ENCODE results near the gene TNFRSF4. TPM values are rescaled to one million over a fixed set of nuclear protein-coding genes. Genes with fewer than 3 reads are reported as not detected.

Gene TNFRSF4
- polyA plus RNA-seq, 1 donor, result 1.1 TPM

DNA sequence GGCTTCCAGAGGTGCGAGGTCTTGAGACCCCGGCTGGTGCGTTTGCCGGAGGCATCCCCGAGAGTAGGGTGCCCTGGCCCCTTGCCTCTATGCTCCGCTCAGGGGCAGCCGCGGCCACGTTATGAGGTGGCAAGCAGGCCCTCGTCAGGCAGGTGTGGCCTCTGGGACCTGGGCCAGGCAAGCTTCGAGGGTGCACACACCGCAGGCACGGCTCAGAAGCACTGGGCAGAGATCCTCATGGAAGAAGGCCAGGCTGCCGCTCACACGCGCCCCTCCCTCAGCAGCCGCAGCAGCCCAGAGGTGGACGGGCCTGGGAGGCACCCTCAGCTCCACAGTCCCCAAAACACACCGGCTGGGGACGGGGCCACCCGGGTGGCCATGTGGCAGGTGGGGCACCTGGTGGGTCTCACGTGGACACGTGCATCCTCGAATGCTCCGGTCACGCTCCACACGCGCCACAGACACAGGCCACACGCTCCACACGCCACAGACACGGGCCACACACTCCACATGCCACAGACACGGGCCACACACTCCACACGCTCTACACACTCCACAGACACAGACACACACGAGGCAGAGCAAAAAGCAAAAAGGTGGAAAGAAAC is 11.4 kb upstream of the TNFRSF4 start:
- H3K4me3 ChIP-seq (ENCODE audit: low read length), result no peak overlapping the region
- DNase-seq, result no peak
- no peak overlapping the region for H3K27ac ChIP-seq (ENCODE audit: low read length)
- no peaks in the 10 kb centered on the region for H3K27me3 ChIP-seq (ENCODE audit: control insufficient read depth, insufficient read depth, low read length)
- WGBS (ENCODE audit: insufficient coverage, low lambda C conversion rate), result no CpG with 5 or more reads among the region's 34 CpGs
- peaks cover 3% of the 10 kb centered on the region for H3K9me3 ChIP-seq (ENCODE audit: control insufficient read depth, low read depth, low read length)
- peaks cover 5% of the 10 kb centered on the region for H3K4me1 ChIP-seq (ENCODE audit: control insufficient read depth, insufficient read depth, low read length)
- peaks cover 85% of the 10 kb centered on the region for H3K36me3 ChIP-seq (ENCODE audit: control insufficient read depth, insufficient read depth, low read length)

- Histone ChIP-seq H3K4me1 (ENCODE audit: control insufficient read depth, insufficient read depth, low read length) (no peaks in the 10 kb centered on the region), H3K4me3 (ENCODE audit: low read length) (no peak overlapping the region), H3K27ac (ENCODE audit: low read length) (no peak overlapping the region), H3K36me3 (ENCODE audit: control insufficient read depth, insufficient read depth, low read length) (peaks cover 89% of the 10 kb centered on the region), H3K9me3 (ENCODE audit: control insufficient read depth, low read depth, low read length) (peaks cover 3% of the 10 kb centered on the region), H3K27me3 (ENCODE audit: control insufficient read depth, insufficient read depth, low read length) (no peaks in the 10 kb centered on the region)
- no peak for DNase-seq
- 60% methylated on average over 1 of the region's 21 CpGs for WGBS (ENCODE audit: insufficient coverage, low lambda C conversion rate)
These were observed 9.9 kb upstream of the TNFRSF4 start for GRCh38 chr1:1223891-1224290.

- H3K4me1 ChIP-seq (ENCODE audit: control insufficient read depth, insufficient read depth, low read length), result no peaks in the 10 kb centered on the region
- WGBS (ENCODE audit: insufficient coverage, low lambda C conversion rate), result no CpG with 5 or more reads among the region's 15 CpGs
- H3K36me3 ChIP-seq (ENCODE audit: control insufficient read depth, insufficient read depth, low read length), result peaks cover 89% of the 10 kb centered on the region
- no peak for DNase-seq
- H3K27ac ChIP-seq (ENCODE audit: low read length), result no peak overlapping the region
- no peaks in the 10 kb centered on the region for H3K27me3 ChIP-seq (ENCODE audit: control insufficient read depth, insufficient read depth, low read length)
- H3K9me3 ChIP-seq (ENCODE audit: control insufficient read depth, low read depth, low read length), result peaks cover 3% of the 10 kb centered on the region
- H3K4me3 ChIP-seq (ENCODE audit: low read length), result no peak overlapping the region
These were observed 9.4 kb upstream of the TNFRSF4 start for GRCh38 chr1:1223321-1223720.

GRCh38 chr1:1222575-1223225 is 8.7 kb upstream of the TNFRSF4 start:
- Histone ChIP-seq H3K4me3 (ENCODE audit: low read length) (no peak overlapping the region), H3K36me3 (ENCODE audit: control insufficient read depth, insufficient read depth, low read length) (peaks cover 89% of the 10 kb centered on the region), H3K27ac (ENCODE audit: low read length) (no peak overlapping the region), H3K9me3 (ENCODE audit: control insufficient read depth, low read depth, low read length) (peaks cover 9% of the 10 kb centered on the region), H3K27me3 (ENCODE audit: control insufficient read depth, insufficient read depth, low read length) (no peaks in the 10 kb centered on the region), H3K4me1 (ENCODE audit: control insufficient read depth, insufficient read depth, low read length) (no peaks in the 10 kb centered on the region)
- WGBS (ENCODE audit: insufficient coverage, low lambda C conversion rate), result no CpG with 5 or more reads among the region's 44 CpGs
- DNase-seq, result no peak

GRCh38 chr1:1221887-1222574 is 8.1 kb upstream of the TNFRSF4 start:
- Histone ChIP-seq H3K36me3 (ENCODE audit: control insufficient read depth, insufficient read depth, low read length) (peaks cover 89% of the 10 kb centered on the region), H3K9me3 (ENCODE audit: control insufficient read depth, low read depth, low read length) (peaks cover 13% of the 10 kb centered on the region), H3K27me3 (ENCODE audit: control insufficient read depth, insufficient read depth, low read length) (no peaks in the 10 kb centered on the region), H3K27ac (ENCODE audit: low read length) (no peak overlapping the region), H3K4me1 (ENCODE audit: control insufficient read depth, insufficient read depth, low read length) (no peaks in the 10 kb centered on the region), H3K4me3 (ENCODE audit: low read length) (no peak overlapping the region)
- WGBS (ENCODE audit: insufficient coverage, low lambda C conversion rate), result no CpG with 5 or more reads among the region's 30 CpGs
- DNase-seq, result no peak

GRCh38 chr1:1220197-1220596 is 6.2 kb upstream of the TNFRSF4 start:
- Histone ChIP-seq H3K36me3 (ENCODE audit: control insufficient read depth, insufficient read depth, low read length) (peaks cover 88% of the 10 kb centered on the region), H3K4me3 (ENCODE audit: low read length) (no peak overlapping the region), H3K9me3 (ENCODE audit: control insufficient read depth, low read depth, low read length) (peaks cover 13% of the 10 kb centered on the region), H3K4me1 (ENCODE audit: control insufficient read depth, insufficient read depth, low read length) (no peaks in the 10 kb centered on the region), H3K27me3 (ENCODE audit: control insufficient read depth, insufficient read depth, low read length) (no peaks in the 10 kb centered on the region), H3K27ac (ENCODE audit: low read length) (no peak overlapping the region)
- no CpG with 5 or more reads among the region's 24 CpGs for WGBS (ENCODE audit: insufficient coverage, low lambda C conversion rate)
- no peak for DNase-seq

DNA sequence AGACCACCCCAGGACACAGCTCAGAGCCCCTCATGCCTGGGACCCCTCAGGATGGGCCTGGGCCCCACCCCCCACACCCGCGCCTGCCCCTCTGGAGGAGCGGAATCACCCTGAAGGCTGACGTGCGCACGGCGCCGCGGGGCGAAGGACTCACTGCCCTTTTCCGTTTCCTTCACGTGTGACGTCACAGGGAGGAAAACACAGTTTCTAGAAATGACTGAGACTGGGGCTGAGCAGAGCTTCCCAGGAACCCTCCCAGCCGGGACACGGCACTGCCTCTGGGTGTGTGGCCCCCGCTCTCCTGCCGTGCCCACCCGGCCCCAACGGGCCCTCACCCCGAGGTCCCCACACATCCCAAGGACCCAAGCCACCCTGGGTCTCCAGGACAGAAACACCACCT is 5.4 kb upstream of the TNFRSF4 start:
- no peak overlapping the region for H3K27ac ChIP-seq (ENCODE audit: low read length)
- no peaks in the 10 kb centered on the region for H3K4me1 ChIP-seq (ENCODE audit: control insufficient read depth, insufficient read depth, low read length)
- no peaks in the 10 kb centered on the region for H3K27me3 ChIP-seq (ENCODE audit: control insufficient read depth, insufficient read depth, low read length)
- H3K36me3 ChIP-seq (ENCODE audit: control insufficient read depth, insufficient read depth, low read length), result peaks cover 81% of the 10 kb centered on the region
- no peak overlapping the region for H3K4me3 ChIP-seq (ENCODE audit: low read length)
- H3K9me3 ChIP-seq (ENCODE audit: control insufficient read depth, low read depth, low read length), result peaks cover 13% of the 10 kb centered on the region
- no CpG with 5 or more reads among the region's 20 CpGs for WGBS (ENCODE audit: insufficient coverage, low lambda C conversion rate)
- no peak for DNase-seq

GRCh38 chr1:1218524-1219200 is 4.7 kb upstream of the TNFRSF4 start:
- Histone ChIP-seq H3K27me3 (ENCODE audit: control insufficient read depth, insufficient read depth, low read length) (no peaks in the 10 kb centered on the region), H3K4me3 (ENCODE audit: low read length) (no peak overlapping the region), H3K4me1 (ENCODE audit: control insufficient read depth, insufficient read depth, low read length) (no peaks in the 10 kb centered on the region), H3K9me3 (ENCODE audit: control insufficient read depth, low read depth, low read length) (peaks cover 13% of the 10 kb centered on the region), H3K27ac (ENCODE audit: low read length) (no peak overlapping the region), H3K36me3 (ENCODE audit: control insufficient read depth, insufficient read depth, low read length) (peaks cover 75% of the 10 kb centered on the region)
- no CpG with 5 or more reads among the region's 36 CpGs for whole genome bisulfite sequencing (ENCODE audit: insufficient coverage, low lambda C conversion rate)
- no peak for DNase-seq

DNA sequence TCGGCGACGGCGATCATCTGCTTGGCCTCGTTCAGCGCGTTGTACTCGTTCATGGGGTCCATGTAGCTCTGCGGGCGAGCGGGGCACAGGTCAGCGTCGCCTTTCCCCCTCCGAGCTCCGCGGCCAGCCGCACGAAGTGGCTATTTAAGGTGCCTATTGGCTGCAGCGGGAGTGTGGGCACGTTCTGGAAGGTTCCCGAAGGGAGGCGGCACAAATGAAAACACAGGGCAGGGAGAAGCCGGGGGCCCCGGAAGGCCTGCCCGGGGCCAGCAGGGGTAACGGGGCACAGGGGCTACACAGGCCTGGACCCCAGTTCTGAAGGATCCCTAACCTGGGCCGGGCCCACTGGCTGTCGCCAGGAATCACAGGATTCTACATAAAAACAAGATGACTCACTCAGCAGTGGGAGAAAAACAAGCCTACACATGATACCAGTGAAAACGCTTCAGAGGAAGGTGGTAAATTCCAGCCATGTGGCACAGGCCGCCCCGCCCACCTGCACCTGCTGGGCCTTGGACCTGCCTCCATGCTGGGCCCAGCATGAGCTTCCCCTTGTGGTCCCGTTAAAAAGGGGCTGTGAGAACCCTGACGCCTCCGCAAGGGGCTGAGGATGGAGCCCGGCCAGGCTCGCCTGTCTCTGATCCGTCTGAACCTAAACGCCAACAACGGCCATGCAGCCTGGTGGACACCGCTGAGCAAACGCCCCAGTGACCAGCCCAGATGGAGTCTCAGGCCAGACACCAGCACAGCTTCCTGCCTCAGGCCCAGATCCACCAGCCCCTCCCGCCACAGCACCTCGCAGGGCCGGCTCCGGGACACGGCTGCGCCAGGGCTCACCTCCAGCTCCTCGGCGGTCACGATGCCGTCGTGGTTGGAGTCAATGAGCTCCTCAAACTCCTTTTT is 3.9 kb upstream of the TNFRSF4 start:
- Histone ChIP-seq H3K27ac (ENCODE audit: low read length) (no peak overlapping the region), H3K4me3 (ENCODE audit: low read length) (no peak overlapping the region), H3K9me3 (ENCODE audit: control insufficient read depth, low read depth, low read length) (peaks cover 18% of the 10 kb centered on the region), H3K36me3 (ENCODE audit: control insufficient read depth, insufficient read depth, low read length) (peaks cover 69% of the 10 kb centered on the region), H3K27me3 (ENCODE audit: control insufficient read depth, insufficient read depth, low read length) (no peaks in the 10 kb centered on the region), H3K4me1 (ENCODE audit: control insufficient read depth, insufficient read depth, low read length) (no peaks in the 10 kb centered on the region)
- DNase-seq, result no peak
- WGBS (ENCODE audit: insufficient coverage, low lambda C conversion rate), result 100% methylated on average over 1 of the region's 52 CpGs

All from large intestine (tissue), 3 donors.